GM10266 (cell line): ENCODE data around the gene RNF126.

Source experiments
- DNase-seq: peaks from one replicate; pipeline ENCODE4 v3.0.0; 2012; ENCODE audit errors: extremely low spot score
- TF ChIP-seq, protein P1 (sequence below): IDR thresholded peaks from 2 replicates; pipeline ENCODE4 v1.5.1; 2012; ENCODE audit warnings: mild to moderate bottlenecking, low read depth; ENCODE audit not compliant: control insufficient read depth, insufficient read depth; ENCODE audit errors: missing control alignments

Gene RNF126

GRCh38 chr19:688992-689391 lies 26.0 kb upstream of the RNF126 start:
- TF ChIP-seq, protein P1, sequence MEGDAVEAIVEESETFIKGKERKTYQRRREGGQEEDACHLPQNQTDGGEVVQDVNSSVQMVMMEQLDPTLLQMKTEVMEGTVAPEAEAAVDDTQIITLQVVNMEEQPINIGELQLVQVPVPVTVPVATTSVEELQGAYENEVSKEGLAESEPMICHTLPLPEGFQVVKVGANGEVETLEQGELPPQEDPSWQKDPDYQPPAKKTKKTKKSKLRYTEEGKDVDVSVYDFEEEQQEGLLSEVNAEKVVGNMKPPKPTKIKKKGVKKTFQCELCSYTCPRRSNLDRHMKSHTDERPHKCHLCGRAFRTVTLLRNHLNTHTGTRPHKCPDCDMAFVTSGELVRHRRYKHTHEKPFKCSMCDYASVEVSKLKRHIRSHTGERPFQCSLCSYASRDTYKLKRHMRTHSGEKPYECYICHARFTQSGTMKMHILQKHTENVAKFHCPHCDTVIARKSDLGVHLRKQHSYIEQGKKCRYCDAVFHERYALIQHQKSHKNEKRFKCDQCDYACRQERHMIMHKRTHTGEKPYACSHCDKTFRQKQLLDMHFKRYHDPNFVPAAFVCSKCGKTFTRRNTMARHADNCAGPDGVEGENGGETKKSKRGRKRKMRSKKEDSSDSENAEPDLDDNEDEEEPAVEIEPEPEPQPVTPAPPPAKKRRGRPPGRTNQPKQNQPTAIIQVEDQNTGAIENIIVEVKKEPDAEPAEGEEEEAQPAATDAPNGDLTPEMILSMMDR, result no peak
- DNase-seq, result no peak

- no peak for DNase-seq
- TF ChIP-seq, protein P1, result no peak
Measured at GRCh38 chr19:688214-688613, 25.2 kb upstream of the RNF126 start.

DNA sequence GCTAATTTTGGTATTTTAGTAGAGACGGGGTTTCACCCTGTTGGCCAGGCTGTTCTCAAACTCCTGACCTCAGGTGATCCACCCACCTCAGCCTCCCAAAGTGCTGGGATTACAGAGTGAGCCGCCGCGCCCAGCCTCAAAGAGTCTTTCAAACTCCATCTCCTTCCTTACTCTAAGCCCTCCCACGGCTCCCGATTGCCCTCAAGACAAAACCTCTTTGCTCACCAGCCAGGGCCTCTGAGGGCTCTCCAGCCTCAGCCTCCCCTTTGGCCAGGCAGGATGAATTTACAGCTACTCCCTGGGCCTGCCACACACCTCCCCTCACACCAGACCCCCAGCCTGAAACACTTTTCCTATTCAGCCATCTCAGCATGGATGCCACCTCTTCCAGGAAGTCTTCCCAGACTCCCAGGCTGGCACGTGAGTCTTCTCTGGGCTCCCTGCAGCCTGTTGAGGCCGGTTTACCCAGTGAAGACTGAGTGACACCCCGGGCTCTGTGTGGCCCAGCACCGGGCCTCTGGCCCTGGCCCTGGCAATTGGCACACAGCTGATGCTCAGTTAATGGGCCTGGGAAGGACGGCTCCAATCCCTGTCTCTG lies 24.7 kb upstream of the RNF126 start:
- no peak for DNase-seq
- TF ChIP-seq, protein P1, result no peak

DNA sequence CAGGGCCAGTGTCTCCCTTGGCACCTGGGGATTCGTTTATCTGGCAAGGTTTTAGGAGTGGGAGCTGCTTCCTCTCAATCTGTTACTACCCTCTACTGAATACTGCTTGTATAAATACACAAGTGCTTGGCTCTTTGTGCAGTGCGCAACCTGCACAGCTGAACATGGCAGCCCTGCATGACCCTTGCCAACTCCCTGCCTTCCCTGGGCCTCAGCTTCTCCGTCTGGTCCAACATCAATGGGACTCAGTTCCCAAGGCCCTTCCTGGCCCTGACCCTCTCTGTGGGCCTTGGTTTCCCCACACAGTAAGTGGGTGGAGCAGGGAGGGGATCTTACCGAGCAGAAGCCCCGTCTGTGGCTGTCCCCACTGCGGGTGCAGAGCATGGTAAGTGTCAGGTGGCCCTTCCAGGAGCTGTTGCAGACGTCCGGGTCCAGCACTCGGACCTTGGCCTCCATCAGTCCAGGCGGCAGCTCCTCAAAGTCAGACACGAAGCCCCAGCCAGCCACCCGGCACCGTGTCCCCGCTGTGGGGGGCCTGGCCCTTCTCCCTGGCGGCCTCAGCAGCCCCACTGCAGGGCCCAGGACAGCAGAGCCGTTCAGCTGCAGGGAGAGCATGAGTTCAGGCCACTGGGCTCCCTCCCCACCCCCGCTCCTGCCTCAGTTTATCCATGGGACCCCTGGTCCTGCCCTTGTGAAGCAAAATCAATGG lies 23.7 kb upstream of the RNF126 start:
- DNase-seq, result no peak
- TF ChIP-seq, protein P1, result no peak

DNA sequence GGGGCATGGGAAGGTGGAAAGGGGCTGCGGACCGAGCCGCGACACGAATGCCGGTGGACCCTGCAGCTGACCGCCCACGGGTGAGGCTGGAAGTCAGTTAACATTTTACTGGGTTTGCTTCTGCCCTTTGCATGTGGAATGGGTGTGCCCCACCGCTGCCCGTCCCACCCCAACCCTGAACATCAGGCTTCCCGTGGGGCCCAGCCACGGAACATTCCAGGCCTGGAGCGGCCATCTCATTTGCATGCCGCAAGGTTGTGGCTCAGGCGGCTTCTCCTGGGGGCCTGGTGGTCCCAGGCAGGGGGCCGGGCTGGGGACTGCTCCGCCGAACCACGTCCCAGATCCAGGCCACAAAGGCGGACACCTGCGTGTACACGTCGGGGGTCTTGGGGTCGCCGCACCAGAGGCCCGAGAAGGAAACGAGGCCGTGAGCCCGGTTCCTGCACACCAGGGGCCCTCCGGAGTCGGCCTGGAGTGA lies 22.5 kb upstream of the RNF126 start:
- TF ChIP-seq, protein P1, result no peak
- no peak for DNase-seq

GRCh38 chr19:682678-683320 lies 19.8 kb upstream of the RNF126 start:
- DNase-seq, result no peak
- TF ChIP-seq, protein P1, result no peak
